HCT116 (cell line): ENCODE results near the gene KIAA1549.

Experiments used
- POLR2A ChIP-seq: IDR thresholded peaks from 2 replicates; pipeline ENCODE4 v1.7.0; 2011; ENCODE audit warnings: borderline replicate concordance; ENCODE audit not compliant: insufficient read depth, insufficient read length; ENCODE audit errors: extremely low read depth
- POLR2AphosphoS5 ChIP-seq: IDR thresholded peaks from 2 replicates; pipeline ENCODE4 v1.6.1; 2011; ENCODE audit warnings: mild to moderate bottlenecking, low read depth, low read length, moderate library complexity
- RAD21 ChIP-seq: IDR thresholded peaks from 2 replicates; pipeline ENCODE4 v1.6.1; 2012; ENCODE audit warnings: low read depth, mild to moderate bottlenecking
- SIN3A ChIP-seq: IDR thresholded peaks from 2 replicates; pipeline ENCODE4 v1.6.1; 2012; ENCODE audit warnings: low read depth
- ZFX ChIP-seq: fragments of 450-650 bp; IDR thresholded peaks from 2 replicates; pipeline ENCODE4 v1.6.1; 2017
- TF ChIP-seq, protein P1 (sequence below), 3 experiments: fragments of 200-600 bp in 1 of 3; sonication (generic) in 1 of 3; IDR thresholded peaks in 2 of 3; conservative IDR thresholded peaks in 1 of 3; 2 replicates each; pipeline ENCODE4 v1.5.1; 2012 to 2017; ENCODE audit warnings: low read depth in 2 of 3, low read length in 2 of 3, antibody characterized with exemption in 1 of 3, borderline replicate concordance in 1 of 3, control low read depth in 1 of 3, mild to moderate bottlenecking in 1 of 3, mixed read lengths in 1 of 3, mixed run types in 1 of 3, moderate library complexity in 1 of 3; ENCODE audit not compliant: insufficient read depth in 1 of 3
- TF ChIP-seq, protein P2 (sequence below): IDR thresholded peaks from 2 replicates; pipeline ENCODE4 v1.6.1; 2012

DNA sequence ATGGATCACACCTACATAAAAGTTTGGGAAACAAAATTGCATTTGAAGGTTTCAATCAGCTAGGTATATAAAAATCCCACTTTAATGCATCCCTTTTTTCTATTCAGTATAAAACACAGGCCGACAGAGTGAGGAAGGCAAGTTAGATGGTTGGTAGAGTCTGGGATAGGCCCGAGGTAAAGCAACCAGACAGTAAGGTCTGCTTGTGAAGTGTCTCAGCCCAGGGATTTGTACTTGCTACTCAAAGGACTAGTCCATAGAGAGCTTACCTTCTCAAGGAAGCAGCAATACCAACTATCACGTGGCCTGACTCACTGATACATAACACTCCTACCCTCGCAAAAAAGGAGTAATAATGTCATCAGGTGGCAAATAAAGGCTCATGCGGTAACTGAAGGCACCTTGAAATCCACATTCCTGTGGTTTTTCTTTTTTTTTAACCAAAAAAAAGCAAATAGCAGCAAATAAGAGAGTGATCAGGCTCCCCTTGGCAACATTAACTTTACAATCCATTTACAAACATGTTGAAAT, 127.0 kb downstream of the KIAA1549 start:
- TF ChIP-seq, protein P1, sequence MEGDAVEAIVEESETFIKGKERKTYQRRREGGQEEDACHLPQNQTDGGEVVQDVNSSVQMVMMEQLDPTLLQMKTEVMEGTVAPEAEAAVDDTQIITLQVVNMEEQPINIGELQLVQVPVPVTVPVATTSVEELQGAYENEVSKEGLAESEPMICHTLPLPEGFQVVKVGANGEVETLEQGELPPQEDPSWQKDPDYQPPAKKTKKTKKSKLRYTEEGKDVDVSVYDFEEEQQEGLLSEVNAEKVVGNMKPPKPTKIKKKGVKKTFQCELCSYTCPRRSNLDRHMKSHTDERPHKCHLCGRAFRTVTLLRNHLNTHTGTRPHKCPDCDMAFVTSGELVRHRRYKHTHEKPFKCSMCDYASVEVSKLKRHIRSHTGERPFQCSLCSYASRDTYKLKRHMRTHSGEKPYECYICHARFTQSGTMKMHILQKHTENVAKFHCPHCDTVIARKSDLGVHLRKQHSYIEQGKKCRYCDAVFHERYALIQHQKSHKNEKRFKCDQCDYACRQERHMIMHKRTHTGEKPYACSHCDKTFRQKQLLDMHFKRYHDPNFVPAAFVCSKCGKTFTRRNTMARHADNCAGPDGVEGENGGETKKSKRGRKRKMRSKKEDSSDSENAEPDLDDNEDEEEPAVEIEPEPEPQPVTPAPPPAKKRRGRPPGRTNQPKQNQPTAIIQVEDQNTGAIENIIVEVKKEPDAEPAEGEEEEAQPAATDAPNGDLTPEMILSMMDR (IDR thresholded peaks at IDR 0.05 in 2 of 3, conservative IDR thresholded peaks at IDR 0.05 in 1 of 3; ENCODE audit: borderline replicate concordance in 1 of 3, insufficient read depth in 1 of 3, low read depth in 2 of 3, low read length in 2 of 3), result no peak
- TF ChIP-seq POLR2AphosphoS5 (no peak), SIN3A (no peak), ZFX (no peak), RAD21 (no peak), POLR2A (no peak)
- TF ChIP-seq, protein P2, sequence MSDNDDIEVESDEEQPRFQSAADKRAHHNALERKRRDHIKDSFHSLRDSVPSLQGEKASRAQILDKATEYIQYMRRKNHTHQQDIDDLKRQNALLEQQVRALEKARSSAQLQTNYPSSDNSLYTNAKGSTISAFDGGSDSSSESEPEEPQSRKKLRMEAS, result no peak
